Subcutaneous abdominal adipose tissue (tissue), 5 donors: ENCODE data around the gene MUC6.

ENCODE experiments used
- H3K27ac ChIP-seq: one replicate; pipeline ENCODE4 v1.7.0; 2013; ENCODE audit warnings: low read depth, mild to moderate bottlenecking, inconsistent platforms, low read length, moderate library complexity
- H3K27me3 ChIP-seq, 5 donors: one replicate each; pipeline ENCODE4 v1.7.0; 2013; ENCODE audit warnings: low read length in 5 of 5, inconsistent platforms in 1 of 5; ENCODE audit not compliant: control insufficient read depth in 5 of 5, insufficient read depth in 4 of 5
- H3K36me3 ChIP-seq, 5 donors: one replicate each; pipeline ENCODE4 v1.7.0; 2013; ENCODE audit warnings: low read length in 5 of 5; ENCODE audit not compliant: control insufficient read depth in 5 of 5, insufficient read depth in 5 of 5
- H3K4me1 ChIP-seq, 5 donors: one replicate each; pipeline ENCODE4 v1.7.0; 2013; ENCODE audit warnings: low read length in 5 of 5, mild to moderate bottlenecking in 3 of 5, moderate library complexity in 1 of 5; ENCODE audit not compliant: control insufficient read depth in 5 of 5, insufficient read depth in 5 of 5
- H3K4me3 ChIP-seq, 5 donors: one replicate each; pipeline ENCODE4 v1.7.0; 2013; ENCODE audit warnings: low read length in 5 of 5, low read depth in 1 of 5
- H3K9ac ChIP-seq, 5 donors: one replicate each; pipeline ENCODE4 v1.7.0; 2013; ENCODE audit warnings: low read length in 5 of 5, mild to moderate bottlenecking in 4 of 5, moderate library complexity in 3 of 5
- H3K9me3 ChIP-seq, 5 donors: one replicate each; pipeline ENCODE4 v1.7.0; 2013; ENCODE audit warnings: low read length in 5 of 5; ENCODE audit not compliant: control insufficient read depth in 5 of 5
- donor health status: healthy.
- donor health status: healthy.
- donor health status: healthy.
- donor health status: healthy.
- donor health status: healthy.

MUC6 gene

DNA sequence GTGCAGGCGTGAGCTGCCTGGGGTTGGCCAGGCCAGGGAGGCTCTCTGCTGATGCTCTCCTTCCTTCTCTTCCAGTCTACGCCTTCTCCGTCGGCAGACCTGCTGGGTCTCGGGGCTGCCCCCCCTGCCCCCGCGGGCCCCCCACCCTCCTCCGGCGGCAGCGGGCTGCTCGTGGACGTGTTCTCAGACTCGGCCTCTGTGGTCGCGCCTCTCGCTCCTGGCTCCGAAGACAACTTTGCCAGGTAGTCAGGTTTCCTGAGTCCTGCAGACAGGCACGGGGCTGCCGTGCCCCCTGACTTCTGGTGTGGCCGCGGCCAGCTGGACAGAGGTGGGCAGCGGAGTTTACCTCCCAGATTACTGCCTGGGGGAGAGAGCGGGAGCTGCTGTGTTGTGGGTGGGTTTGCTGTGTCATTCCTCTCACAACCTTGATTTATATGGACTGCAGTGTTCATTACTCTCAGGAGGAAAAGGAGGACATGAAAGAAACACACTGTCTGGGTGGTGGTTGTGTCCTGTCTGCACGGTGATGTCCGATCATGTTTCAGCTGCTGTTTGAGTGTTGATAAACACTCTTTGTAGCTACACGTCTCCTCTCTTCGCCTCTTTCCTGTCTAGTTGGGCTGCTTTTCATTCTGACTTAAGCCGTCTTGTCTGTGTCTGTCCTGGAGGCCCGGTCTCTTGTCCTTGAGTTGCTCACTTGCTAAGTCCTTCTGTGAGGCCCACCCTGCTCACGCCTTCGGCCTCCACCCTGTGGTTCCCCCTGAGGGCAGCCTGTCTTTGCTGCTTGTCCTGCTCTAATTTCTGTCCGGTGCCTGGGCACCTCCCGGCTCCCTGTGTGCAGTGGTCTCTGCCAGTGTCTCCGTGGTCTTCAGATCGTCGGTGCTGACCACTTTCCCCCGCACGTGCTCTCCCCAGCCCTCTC is 35.9 kb downstream of the MUC6 start:
- no peaks in the 10 kb centered on the region for H3K9me3 ChIP-seq
- H3K36me3 ChIP-seq = peaks cover 0 to 83% (median 74%) of the 10 kb centered on the region in 5 donors
- peaks cover 0 to 3% (median 0%) of the 10 kb centered on the region in 5 donors for H3K4me1 ChIP-seq
- H3K9ac ChIP-seq = no peak overlapping the region
- H3K4me3 ChIP-seq = no peak overlapping the region
- H3K27ac ChIP-seq = no peak overlapping the region
- no peaks in the 10 kb centered on the region for H3K27me3 ChIP-seq

- H3K36me3 ChIP-seq = peaks cover 0 to 81% (median 72%) of the 10 kb centered on the region in 5 donors
- H3K4me1 ChIP-seq = peaks cover 0 to 4% (median 0%) of the 10 kb centered on the region in 5 donors
- no peak overlapping the region for H3K27ac ChIP-seq
These were observed 37.5 kb downstream of the MUC6 start for GRCh38 chr11:999009-999408.

GRCh38 chr11:997907-998306 is 38.6 kb downstream of the MUC6 start:
- H3K4me3 ChIP-seq = no peak overlapping the region
- no peaks in the 10 kb centered on the region for H3K9me3 ChIP-seq
- H3K27me3 ChIP-seq = no peaks in the 10 kb centered on the region
- no peak overlapping the region for H3K27ac ChIP-seq
- H3K36me3 ChIP-seq = peaks cover 0 to 81% (median 73%) of the 10 kb centered on the region in 5 donors
- peaks cover 0 to 4% (median 0%) of the 10 kb centered on the region in 5 donors for H3K4me1 ChIP-seq
- no peak overlapping the region for H3K9ac ChIP-seq

More at GRCh38 chr11:999009-999408, 37.5 kb downstream of the MUC6 start:
- no peaks in the 10 kb centered on the region for H3K27me3 ChIP-seq
- H3K4me3 ChIP-seq = no peak overlapping the region
- no peaks in the 10 kb centered on the region for H3K9me3 ChIP-seq
- H3K9ac ChIP-seq = no peak overlapping the region

DNA sequence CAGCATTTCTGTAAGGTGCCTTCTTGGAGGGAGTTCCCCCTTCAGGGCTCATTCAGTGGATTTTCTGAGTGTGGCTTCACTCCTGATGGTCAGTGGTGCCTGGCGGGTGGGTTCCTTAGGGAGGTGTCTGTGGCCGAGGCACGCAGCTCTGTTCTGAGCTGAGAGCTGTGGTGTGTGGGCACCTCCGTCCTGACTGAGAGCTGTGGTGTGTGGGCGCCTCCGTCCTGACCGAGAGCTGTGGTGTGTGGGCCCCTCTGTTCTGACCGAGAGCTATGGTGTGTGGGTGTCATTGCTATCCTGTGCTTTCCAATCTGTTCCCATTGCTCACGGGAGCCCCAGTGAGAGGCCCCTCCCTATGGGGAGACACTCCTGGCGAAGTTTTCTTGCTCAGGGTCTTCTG is 39.8 kb downstream of the MUC6 start:
- Histone ChIP-seq H3K27me3 (no peaks in the 10 kb centered on the region), H3K4me1 (peaks cover 0 to 4% (median 0%) of the 10 kb centered on the region in 5 donors), H3K27ac (no peak overlapping the region), H3K36me3 (peaks cover 0 to 81% (median 70%) of the 10 kb centered on the region in 5 donors), H3K9ac (no peak overlapping the region), H3K4me3 (no peak overlapping the region), H3K9me3 (no peaks in the 10 kb centered on the region)

DNA sequence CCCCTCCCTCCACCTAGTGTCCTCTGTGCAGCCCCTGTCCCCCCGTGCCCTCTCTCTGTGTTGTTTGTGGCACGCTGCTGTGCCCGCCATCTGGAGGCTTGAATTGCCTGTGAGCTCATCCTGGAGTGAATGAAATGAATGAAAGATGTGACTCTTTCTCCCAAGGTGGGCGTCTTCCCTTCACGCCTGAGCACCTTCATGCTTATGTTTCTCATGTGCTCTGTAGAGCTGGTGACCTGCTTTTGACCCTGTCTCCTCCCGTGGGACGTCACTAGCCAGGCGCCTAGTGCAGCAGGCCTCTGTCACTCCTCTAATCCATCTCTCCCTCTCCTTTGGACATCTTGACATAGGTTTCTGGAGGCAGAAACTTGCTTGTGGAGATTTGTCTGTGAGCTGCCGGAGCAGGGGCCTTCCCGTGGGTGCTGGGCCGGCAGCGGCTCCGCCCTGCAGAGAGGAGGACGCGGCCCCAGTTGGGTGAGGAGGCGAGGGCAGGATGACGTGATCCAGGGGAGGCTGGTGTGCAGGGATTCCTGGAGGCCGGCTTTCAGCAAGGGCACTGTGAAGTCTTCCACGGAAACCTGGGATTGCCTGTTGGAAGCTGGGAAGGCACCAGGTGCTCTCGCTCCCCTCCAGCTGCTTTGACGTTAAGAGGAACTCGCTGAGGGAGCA is 40.6 kb downstream of the MUC6 start:
- peaks cover 0 to 80% (median 67%) of the 10 kb centered on the region in 5 donors for H3K36me3 ChIP-seq

GRCh38 chr11:995044-995751 is 41.3 kb downstream of the MUC6 start:
- Histone ChIP-seq H3K4me1 (peaks cover 0 to 4% (median 0%) of the 10 kb centered on the region in 5 donors), H3K27me3 (no peaks in the 10 kb centered on the region), H3K9me3 (no peaks in the 10 kb centered on the region), H3K9ac (no peak overlapping the region), H3K4me3 (no peak overlapping the region), H3K36me3 (peaks cover 0 to 76% (median 64%) of the 10 kb centered on the region in 5 donors), H3K27ac (no peak overlapping the region)

More for the DNA sequence above, 40.6 kb downstream of the MUC6 start:
- Histone ChIP-seq H3K9ac (no peak overlapping the region), H3K27ac (no peak overlapping the region), H3K4me3 (no peak overlapping the region), H3K27me3 (no peaks in the 10 kb centered on the region), H3K9me3 (no peaks in the 10 kb centered on the region), H3K4me1 (peaks cover 0 to 4% (median 0%) of the 10 kb centered on the region in 5 donors)

DNA sequence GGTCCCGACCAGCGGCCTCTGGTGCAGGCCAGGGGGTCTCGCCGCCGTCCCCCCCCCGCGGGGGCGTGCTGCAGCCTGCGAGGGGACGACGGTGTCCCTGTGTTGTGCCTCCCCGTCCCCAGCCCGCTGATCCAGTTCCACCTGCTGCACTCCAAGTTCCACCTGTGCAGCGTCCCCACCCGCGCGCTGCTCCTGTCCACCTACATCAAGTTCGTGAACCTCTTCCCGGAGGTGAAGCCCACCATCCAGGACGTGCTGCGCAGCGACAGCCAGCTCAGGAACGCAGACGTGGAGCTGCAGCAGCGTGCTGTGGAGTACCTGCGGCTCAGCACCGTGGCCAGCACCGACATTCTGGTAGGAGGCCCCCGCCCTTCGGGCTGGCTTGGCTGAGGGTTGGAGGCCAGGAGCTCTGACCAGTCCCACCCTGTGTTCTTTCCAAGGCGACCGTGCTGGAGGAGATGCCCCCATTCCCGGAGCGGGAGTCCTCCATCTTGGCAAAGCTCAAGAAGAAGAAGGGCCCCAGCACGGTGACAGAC is 42.8 kb downstream of the MUC6 start:
- no peaks in the 10 kb centered on the region for H3K27me3 ChIP-seq
- peaks cover 0 to 83% (median 74%) of the 10 kb centered on the region in 5 donors for H3K36me3 ChIP-seq
- no peak overlapping the region for H3K4me3 ChIP-seq
- no peak overlapping the region for H3K27ac ChIP-seq
- H3K4me1 ChIP-seq = peaks cover 0 to 4% (median 0%) of the 10 kb centered on the region in 5 donors
- no peak overlapping the region for H3K9ac ChIP-seq
- H3K9me3 ChIP-seq = no peaks in the 10 kb centered on the region

DNA sequence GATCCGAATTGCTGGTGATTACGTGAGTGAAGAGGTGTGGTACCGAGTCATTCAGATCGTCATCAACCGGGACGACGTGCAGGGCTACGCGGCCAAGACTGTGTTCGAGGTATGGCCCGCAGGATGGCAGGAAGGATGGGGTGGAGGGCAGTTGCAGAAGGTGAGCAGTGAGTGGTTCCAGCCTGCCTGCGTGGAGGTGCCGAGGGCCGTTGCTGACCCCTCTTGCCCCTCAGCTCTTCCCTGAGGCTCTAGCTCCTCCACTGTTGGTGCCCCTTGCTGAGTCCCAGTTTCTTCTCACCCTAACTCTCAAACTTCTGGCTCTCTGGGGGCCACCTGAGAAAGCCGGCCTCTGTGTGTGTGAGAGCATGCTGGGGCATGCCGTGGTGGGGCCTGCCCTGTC is 43.9 kb downstream of the MUC6 start:
- H3K4me1 ChIP-seq = peaks cover 0 to 4% (median 0%) of the 10 kb centered on the region in 5 donors
- no peaks in the 10 kb centered on the region for H3K9me3 ChIP-seq
- peaks cover 0 to 91% (median 80%) of the 10 kb centered on the region in 5 donors for H3K36me3 ChIP-seq
- no peak overlapping the region for H3K27ac ChIP-seq
- H3K9ac ChIP-seq = no peak overlapping the region
- no peaks in the 10 kb centered on the region for H3K27me3 ChIP-seq
- no peak overlapping the region for H3K4me3 ChIP-seq

GRCh38 chr11:991711-992307 is 44.7 kb downstream of the MUC6 start:
- Histone ChIP-seq H3K4me1 (peaks cover 0 to 4% (median 0%) of the 10 kb centered on the region in 5 donors), H3K9ac (no peak overlapping the region), H3K9me3 (no peaks in the 10 kb centered on the region), H3K27me3 (no peaks in the 10 kb centered on the region), H3K4me3 (no peak overlapping the region), H3K27ac (no peak overlapping the region), H3K36me3 (peaks cover 0 to 91% (median 82%) of the 10 kb centered on the region in 5 donors)
